AG09319 (cell line): ENCODE data around the gene MYH14.

Experiments
- DNase-seq: peaks from one replicate; pipeline ENCODE4 v3.0.0-alpha.2; 2010; ENCODE audit warnings: low read depth; ENCODE audit errors: extremely low read depth
- CTCF ChIP-seq: IDR thresholded peaks from 2 replicates; pipeline ENCODE4 v1.5.1; 2011; ENCODE audit warnings: low read depth, mild to moderate bottlenecking, inconsistent platforms, low read length, moderate library complexity

The MYH14 gene

GRCh38 chr19:50250450-50251136, 47.2 kb downstream of the MYH14 start:
- DNase-seq = no peak
- no peak for TF ChIP-seq CTCF

GRCh38 chr19:50252111-50252886, 48.9 kb downstream of the MYH14 start:
- DNase-seq = no peak
- peak; percentile 5 for TF ChIP-seq CTCF

- no peak for TF ChIP-seq CTCF
- DNase-seq = no peak
Observed at GRCh38 chr19:50252887-50253268, 49.5 kb downstream of the MYH14 start.

- no peak for TF ChIP-seq CTCF
- DNase-seq = no peak
Observed at GRCh38 chr19:50255115-50255514, 51.7 kb downstream of the MYH14 start.

- no peak for DNase-seq
- TF ChIP-seq CTCF = no peak
Observed at GRCh38 chr19:50257141-50257540, 53.7 kb downstream of the MYH14 start.

- no peak; the same call in 1 of the 2 replicates for TF ChIP-seq CTCF
- DNase-seq = no peak
Observed at GRCh38 chr19:50258918-50259372, 55.5 kb downstream of the MYH14 start.

- TF ChIP-seq CTCF = no peak
- no peak for DNase-seq
Observed at GRCh38 chr19:50261446-50261970, 58.1 kb downstream of the MYH14 start.
